ACHN (cell line): Measurements from ENCODE around the gene ICA1L.
"Not testable (repeated sequence)": the region's sequence is repeated elsewhere in the genome, so short reads cannot be mapped to it uniquely, and the experiment has no call there.

ENCODE experiments used
- DNase-seq: peaks from one replicate; pipeline ENCODE4 v3.0.0-alpha.2; 2015
- in situ Hi-C: cut with HindIII; loops from 2 replicates; pipeline ENCODE4 v1.10.0; 2017; ENCODE audit warnings: low sequenced_read_pairs, low pct_ligation_motif_present, low pct_unique_long_range_greater_than_20kb

Gene ICA1L

GRCh38 chr2:202858601-202859000 is 13.0 kb downstream of the ICA1L start:
- no peak for DNase-seq
- in situ Hi-C loops, result no loop called here

- DNase-seq, in situ Hi-C loops: not testable (repeated sequence)
Observed at GRCh38 chr2:202849343-202849742, 22.2 kb downstream of the ICA1L start.

- no peak for DNase-seq
- in situ Hi-C loops, result no loop called here
Observed at GRCh38 chr2:202848813-202849212, 22.8 kb downstream of the ICA1L start.

GRCh38 chr2:202847693-202848524 is 23.7 kb downstream of the ICA1L start:
- no peak for DNase-seq
- in situ Hi-C loops, result no loop called here

- in situ Hi-C loops, result no loop called here
- no peak for DNase-seq
Observed at GRCh38 chr2:202844656-202845055, 26.9 kb downstream of the ICA1L start.

GRCh38 chr2:202842690-202843089 is 28.9 kb downstream of the ICA1L start:
- in situ Hi-C loops, result no loop called here
- DNase-seq, result no peak

- in situ Hi-C loops, result no loop called here
- no peak for DNase-seq
Observed at GRCh38 chr2:202841090-202841867, 30.3 kb downstream of the ICA1L start.

- in situ Hi-C loops, result no loop called here
- peak; percentile 74 for DNase-seq
Observed at GRCh38 chr2:202831242-202832220, 40.0 kb downstream of the ICA1L start.

GRCh38 chr2:202824901-202825300 is 46.7 kb downstream of the ICA1L start:
- DNase-seq, result no peak
- in situ Hi-C loops, result no loop called here

GRCh38 chr2:202822411-202822810 is 49.2 kb downstream of the ICA1L start:
- DNase-seq, result no peak
- in situ Hi-C loops, result no loop called here

GRCh38 chr2:202821206-202822160 is 50.1 kb downstream of the ICA1L start:
- DNase-seq, result no peak
- in situ Hi-C loops, result no loop called here

GRCh38 chr2:202818321-202818720 is 53.2 kb downstream of the ICA1L start:
- in situ Hi-C loops, result no loop called here
- no peak for DNase-seq

- in situ Hi-C loops, result no loop called here
Observed at GRCh38 chr2:202817771-202818170, 53.8 kb downstream of the ICA1L start.

GRCh38 chr2:202815548-202816360 is 55.8 kb downstream of the ICA1L start:
- in situ Hi-C loops, result no loop called here
- DNase-seq, result no peak

More at GRCh38 chr2:202817771-202818170, 53.8 kb downstream of the ICA1L start:
- no peak for DNase-seq

GRCh38 chr2:202814226-202814625 is 57.3 kb downstream of the ICA1L start:
- no peak for DNase-seq
- in situ Hi-C loops, result no loop called here

GRCh38 chr2:202813387-202813786 is 58.2 kb downstream of the ICA1L start:
- no peak for DNase-seq
- in situ Hi-C loops, result no loop called here

GRCh38 chr2:202808754-202809153 is 62.8 kb downstream of the ICA1L start:
- DNase-seq, result no peak
- in situ Hi-C loops, result no loop called here
